B cell (primary cell): Measurements from ENCODE around the gene PLXNB1. TPM values are rescaled to one million over a fixed set of nuclear protein-coding genes. Genes with fewer than 3 reads are reported as not detected.

Experiments used
- ATAC-seq: fragments of 200-7000 bp; cut with Tn5 transposase; one replicate; pipeline ENCODE4 v1.10.0; 2021; ENCODE audit warnings: low read depth, mild to moderate bottlenecking, moderate number of reproducible peaks, moderate library complexity
- CTCF ChIA-PET: fragments of 350-600 bp; sonication (Branson Sonifier 250); formaldehyde crosslinking; loops from one replicate; lab custom pipeline; 2021; ENCODE audit warnings: antibody characterized with exemption, inconsistent platforms; lab: Charles Lee
- POLR2A ChIA-PET: fragments of 350-600 bp; sonication (Branson Sonifier 250); formaldehyde crosslinking; loops from one replicate; lab custom pipeline; 2021; ENCODE audit warnings: antibody characterized with exemption; lab: Charles Lee
- DNase-seq: peaks from one replicate; pipeline ENCODE4 v3.0.0; 2013
- H2AFZ ChIP-seq: 2 replicates; pipeline ENCODE4 v1.6.1; 2012; ENCODE audit warnings: mild to moderate bottlenecking, low read depth, low read length; ENCODE audit not compliant: insufficient read depth, poor library complexity, severe bottlenecking
- H3K27ac ChIP-seq, 2 donors: 1 replicate in 1 of 2; 2 replicates in 1 of 2; pipeline ENCODE4 v1.5.1; 2012 to 2013; ENCODE audit warnings: low read length in 2 of 2, mild to moderate bottlenecking in 2 of 2, moderate library complexity in 1 of 2
- H3K27me3 ChIP-seq, 4 experiments: fragments of 200-600 bp in 1 of 4; sonication (generic) in 1 of 4; replicated peaks in 1 of 4; 1 replicate in 2 of 4; 2 replicates in 2 of 4; pipeline versions ENCODE4 v1.6.1 to v1.7.0; 2013 to 2016; ENCODE audit warnings: low read length in 3 of 4, mild to moderate bottlenecking in 2 of 4, mixed read lengths in 1 of 4, moderate library complexity in 1 of 4; ENCODE audit not compliant: insufficient read depth in 4 of 4, control insufficient read depth in 3 of 4; ENCODE audit errors: control extremely low read depth in 1 of 4
- H3K36me3 ChIP-seq, 2 experiments: replicated peaks in 1 of 2; 1 replicate in 1 of 2; 2 replicates in 1 of 2; pipeline versions ENCODE4 v1.6.1 to v1.7.1; 2013; ENCODE audit warnings: low read length in 1 of 2; ENCODE audit not compliant: insufficient read depth in 2 of 2, control insufficient read depth in 1 of 2; ENCODE audit errors: control extremely low read depth in 1 of 2, extremely low read depth in 1 of 2
- H3K4me1 ChIP-seq, 2 donors: fragments of 200-600 bp in 1 of 2; sonication (generic) in 1 of 2; 1 replicate in 1 of 2; 2 replicates in 1 of 2; pipeline versions ENCODE4 v1.5.1 to v1.6.1; 2013 to 2017; ENCODE audit warnings: low read length in 2 of 2; ENCODE audit not compliant: control insufficient read depth in 2 of 2, insufficient read depth in 2 of 2
- H3K4me2 ChIP-seq: replicated peaks from 2 replicates; pipeline ENCODE3; 2012; ENCODE audit warnings: mild to moderate bottlenecking, low read depth, low read length; ENCODE audit not compliant: poor library complexity, severe bottlenecking
- H3K4me3 ChIP-seq, 5 experiments: fragments of 200-600 bp in 1 of 5; sonication (generic) in 1 of 5; 1 replicate in 3 of 5; 2 replicates in 2 of 5; pipeline versions ENCODE4 v1.5.1 to v1.7.0; 2011 to 2016; ENCODE audit warnings: low read length in 4 of 5, mild to moderate bottlenecking in 4 of 5, low read depth in 2 of 5, control low read depth in 1 of 5, moderate library complexity in 1 of 5; ENCODE audit not compliant: insufficient read depth in 1 of 5; ENCODE audit errors: control extremely low read depth in 1 of 5, extremely low read depth in 1 of 5
- H3K79me2 ChIP-seq: fragments of 200-600 bp; sonication (generic); one replicate; pipeline ENCODE4 v1.6.0; 2016; ENCODE audit warnings: low read length; ENCODE audit not compliant: control insufficient read depth, insufficient read depth
- H3K9ac ChIP-seq: fragments of 200-600 bp; sonication (generic); 2 replicates; pipeline ENCODE4 v1.6.1; 2017; ENCODE audit warnings: mild to moderate bottlenecking, low read length, moderate library complexity
- H3K9me3 ChIP-seq, 3 donors: one replicate each; pipeline versions ENCODE4 v1.6.1 to v1.7.1; 2013; ENCODE audit warnings: low read length in 2 of 3; ENCODE audit not compliant: control insufficient read depth in 2 of 3, insufficient read depth in 1 of 3; ENCODE audit errors: control extremely low read depth in 1 of 3
- H4K20me1 ChIP-seq: 2 replicates; pipeline ENCODE4 v1.6.0; 2012; ENCODE audit warnings: mild to moderate bottlenecking, low read length; ENCODE audit not compliant: insufficient read depth, control insufficient read depth, poor library complexity, severe bottlenecking
- H3K27ac Mint-ChIP-seq: one replicate; pipeline ENCODE4 v1.8.0; 2021; ENCODE audit warnings: mixed read lengths
- H3K27me3 Mint-ChIP-seq: one replicate; pipeline ENCODE4 v1.8.0; 2021; ENCODE audit warnings: mixed read lengths
- H3K4me1 Mint-ChIP-seq: one replicate; pipeline ENCODE4 v1.8.0; 2021; ENCODE audit warnings: mixed read lengths
- H3K4me3 Mint-ChIP-seq: one replicate; pipeline ENCODE4 v1.8.0; 2021; ENCODE audit warnings: mixed read lengths
- H3K9me3 Mint-ChIP-seq: one replicate; pipeline ENCODE4 v1.8.0; 2022; ENCODE audit warnings: mixed read lengths; ENCODE audit not compliant: insufficient read depth
- EZH2 ChIP-seq: IDR thresholded peaks from 2 replicates; pipeline ENCODE4 v1.6.1; 2012; ENCODE audit warnings: borderline replicate concordance, low read depth, mild to moderate bottlenecking, moderate library complexity, low read length; ENCODE audit not compliant: insufficient read depth, poor library complexity, severe bottlenecking
- WGBS: methylation state at CpG from one replicate; pipeline ENCODE4 v1.1.5; 2013; ENCODE audit warnings: missing lambda C conversion rate; ENCODE audit not compliant: insufficient coverage; 5-methylcytosine and 5-hydroxymethylcytosine counted together
- intact Hi-C: fragments of 100-400 bp; cut with micrococcal nuclease; formaldehyde crosslinking; loops from one replicate; pipeline ENCODE4 v1.10.0; 2022
- polyA plus RNA-seq: library from polyadenylated mRNA; depleted of rRNA; stranded (reverse); fragments of >200 nt; gene quantifications from 2 replicates; pipeline ENCODE4 v1.2.3, GENCODE V29; 2012
- total RNA-seq, 2 donors: library from RNA; stranded (reverse); fragments of 120-200 nt in 1 of 2; gene quantifications; 1 replicate in 1 of 2; 2 replicates in 1 of 2; pipeline versions ENCODE4 v1.2.3 to v1.2.4, GENCODE V29; 2013 to 2022
- TF ChIP-seq, protein P1 (sequence below): fragments of 200-600 bp; IDR thresholded peaks from one replicate; pipeline ENCODE4 v1.8.0; 2022; ENCODE audit warnings: antibody characterized with exemption, mild to moderate bottlenecking

PLXNB1 gene
- total and polyA plus RNA-seq, 2 donors (not counting 1 experiment from before 2014, with no cell fraction given), result 0.95 to 5.0 TPM

DNA sequence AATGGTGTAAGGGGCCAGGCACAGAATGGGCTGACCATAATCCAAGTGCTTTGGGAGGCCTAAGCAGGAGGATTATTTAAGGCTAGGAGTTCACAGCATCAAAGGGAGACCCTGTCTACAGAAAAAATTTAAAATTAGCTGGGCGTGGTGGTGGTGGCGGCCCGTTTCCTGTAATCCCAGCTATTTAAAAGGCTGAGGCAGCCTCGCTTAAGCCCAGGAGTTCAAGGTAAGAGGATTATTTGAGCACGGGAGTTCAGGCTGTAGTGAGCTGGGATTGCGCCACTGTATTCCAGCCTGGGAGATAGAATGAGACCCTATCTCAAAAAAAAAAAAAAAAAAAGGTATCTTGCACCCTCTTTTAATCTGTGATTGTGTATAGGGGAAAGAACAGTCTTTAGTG is 12.1 kb upstream of the PLXNB1 start:
- no peak for DNase-seq
- ATAC-seq, result no peak
- POLR2A ChIA-PET, result no interaction called here
- H3K9ac ChIP-seq, result no peak overlapping the region
- Mint-ChIP-seq H3K27me3 (no peaks in the 10 kb centered on the region), H3K9me3 (no peaks in the 10 kb centered on the region), H3K27ac (peak overlapping the region; percentile 41), H3K4me1 (peaks cover 49% of the 10 kb centered on the region), H3K4me3 (peak overlapping the region; percentile 97)
- peak overlapping the region; percentile 89 for H3K4me2 ChIP-seq
- peaks cover 45% of the 10 kb centered on the region for H3K79me2 ChIP-seq
- H3K4me1 ChIP-seq, result peaks cover 19 to 36% of the 10 kb centered on the region in 2 donors
- peaks cover 12% of the 10 kb centered on the region for H4K20me1 ChIP-seq
- 89% methylated on average over 3 of the region's 6 CpGs for WGBS
- no peaks in the 10 kb centered on the region for H3K9me3 ChIP-seq
- CTCF ChIA-PET, result interaction anchor here (1.2 to 1.7 kb wide), 2 partner anchors 22 to 66 kb away, joined by 3 to 6 read pairs; no protein-coding TSS in a partner anchor
- H3K27me3 ChIP-seq, result no peaks in the 10 kb centered on the region
- no peak overlapping the region for H2AFZ ChIP-seq
- TF ChIP-seq, protein P1, sequence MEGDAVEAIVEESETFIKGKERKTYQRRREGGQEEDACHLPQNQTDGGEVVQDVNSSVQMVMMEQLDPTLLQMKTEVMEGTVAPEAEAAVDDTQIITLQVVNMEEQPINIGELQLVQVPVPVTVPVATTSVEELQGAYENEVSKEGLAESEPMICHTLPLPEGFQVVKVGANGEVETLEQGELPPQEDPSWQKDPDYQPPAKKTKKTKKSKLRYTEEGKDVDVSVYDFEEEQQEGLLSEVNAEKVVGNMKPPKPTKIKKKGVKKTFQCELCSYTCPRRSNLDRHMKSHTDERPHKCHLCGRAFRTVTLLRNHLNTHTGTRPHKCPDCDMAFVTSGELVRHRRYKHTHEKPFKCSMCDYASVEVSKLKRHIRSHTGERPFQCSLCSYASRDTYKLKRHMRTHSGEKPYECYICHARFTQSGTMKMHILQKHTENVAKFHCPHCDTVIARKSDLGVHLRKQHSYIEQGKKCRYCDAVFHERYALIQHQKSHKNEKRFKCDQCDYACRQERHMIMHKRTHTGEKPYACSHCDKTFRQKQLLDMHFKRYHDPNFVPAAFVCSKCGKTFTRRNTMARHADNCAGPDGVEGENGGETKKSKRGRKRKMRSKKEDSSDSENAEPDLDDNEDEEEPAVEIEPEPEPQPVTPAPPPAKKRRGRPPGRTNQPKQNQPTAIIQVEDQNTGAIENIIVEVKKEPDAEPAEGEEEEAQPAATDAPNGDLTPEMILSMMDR, result no peak
- TF ChIP-seq EZH2, result no peak
- H3K27ac ChIP-seq, result peak overlapping the region in 1 of 2 donors; percentile 85
- H3K36me3 ChIP-seq, result peaks cover 0 to 30% of the 10 kb centered on the region in 2 experiments
- intact Hi-C loops, result loop anchor here (5.0 to 10.0 kb wide), 2 partner anchors 137 to 255 kb away; partner anchors contain the start of genes CDC25A and NME6
- no peak overlapping the region for H3K4me3 ChIP-seq

DNA sequence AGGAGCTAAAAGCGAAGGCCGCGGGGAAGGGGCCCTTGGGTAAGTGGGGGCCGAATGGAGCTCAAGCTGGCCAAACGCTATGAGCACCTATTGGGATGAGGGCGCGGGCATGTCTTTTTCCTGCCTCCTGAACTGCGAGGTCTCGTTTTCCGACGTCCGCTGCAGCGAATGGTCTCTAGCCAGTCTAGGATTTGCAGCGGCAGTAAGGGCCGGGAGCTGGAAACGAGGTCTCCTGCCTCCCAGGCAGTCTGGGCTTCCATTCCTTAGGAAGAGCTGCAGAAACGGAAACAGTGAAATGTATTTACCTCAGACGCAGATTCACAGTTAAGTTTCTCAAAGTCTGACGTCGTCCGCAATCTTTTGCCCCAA is 10.7 kb upstream of the PLXNB1 start:
- H3K4me3 Mint-ChIP-seq, result peak overlapping the region; percentile 97
- CTCF ChIA-PET, result interaction anchor here (0.6 to 13.4 kb wide), 9 partner anchors 12 to 678 kb away, joined by 3 to 330 read pairs (median 7); partner anchors contain the start of gene NME6
- H3K79me2 ChIP-seq, result peaks cover 49% of the 10 kb centered on the region
- intact Hi-C loops, result loop anchor here (1.0 to 10.0 kb wide), 4 partner anchors 33 to 253 kb away; partner anchors contain the start of genes CDC25A and NME6
- H3K27me3 ChIP-seq, result no peaks in the 10 kb centered on the region
- H3K27ac Mint-ChIP-seq, result peak overlapping the region; percentile 92
- H3K4me2 ChIP-seq, result peak overlapping the region; percentile 89
- H3K36me3 ChIP-seq, result peaks cover 0 to 30% of the 10 kb centered on the region in 2 experiments
- H3K9ac ChIP-seq, result peak overlapping the region; percentile 90
- peak overlapping the region; percentile 83 to 94 (median 91) for H3K4me3 ChIP-seq
- peaks cover 37% of the 10 kb centered on the region for H3K4me1 Mint-ChIP-seq
- POLR2A ChIA-PET, result interaction anchor here (0.6 to 1.9 kb wide), 6 partner anchors 14 to 1249 kb away, joined by 3 to 22 read pairs (median 4); partner anchors contain the start of gene ZNF589
- ATAC-seq (no peak), DNase-seq (no peak)
- H3K27ac ChIP-seq, result peak overlapping the region; percentile 85
- WGBS, result under 1% methylated on average over 18 of the region's 21 CpGs
- peaks cover 19 to 30% of the 10 kb centered on the region in 2 donors for H3K4me1 ChIP-seq
- no peaks in the 10 kb centered on the region for H3K9me3 Mint-ChIP-seq
- peak overlapping the region; percentile 90 for H2AFZ ChIP-seq
- peaks cover 12% of the 10 kb centered on the region for H4K20me1 ChIP-seq
- TF ChIP-seq, protein P1, result no peak
- no peaks in the 10 kb centered on the region for H3K9me3 ChIP-seq
- H3K27me3 Mint-ChIP-seq, result no peaks in the 10 kb centered on the region
